ENCODE data around the gene KIAA0825.

DNA sequence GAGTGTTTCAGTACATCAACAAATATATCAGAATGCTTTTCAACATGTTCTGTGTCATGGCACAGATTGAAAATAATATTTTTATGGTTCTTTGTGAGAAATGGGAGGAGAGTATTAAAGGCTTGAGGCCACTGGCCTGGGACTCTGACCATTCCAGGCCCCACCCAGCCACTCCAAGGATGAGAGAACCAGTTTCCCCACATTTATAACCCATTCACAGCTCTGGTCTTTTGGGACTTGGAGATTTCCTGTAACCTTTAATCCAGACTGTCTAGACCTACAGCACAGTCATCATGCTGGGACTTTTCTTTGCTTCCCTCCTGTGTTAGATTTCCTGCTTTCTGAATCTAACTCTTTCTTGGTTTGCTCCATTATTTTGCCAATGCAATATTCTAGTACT is 389.6 kb downstream of the KIAA0825 start:
- TF ChIP-seq CTCF (IDR thresholded peaks at IDR 0.05; ENCODE audit: borderline replicate concordance, extremely low read depth, low read length, poor library complexity, severe bottlenecking) (no peak), EZH2 (IDR thresholded peaks at IDR 0.05; ENCODE audit: borderline replicate concordance, low read depth, low read length, severe bottlenecking) (no peak)
